NCI-H2029 treated with DMSO at 0.1 percent for 48 hours (cell line): Measurements from ENCODE around the gene RNF123.

Experiments
- DNase-seq: peaks from one replicate; lab custom pipeline; 2025; lab: John Stamatoyannopoulos, UW

The RNF123 gene

GRCh38 chr3:49689046-49689907 is at the start of gene RNF123, which contains the start of gene MST1:
Gene RNF123, plus strand, starts transcription at chr3:49689557. Its CDS starts 1,609 bp downstream, at chr3:49691166.
Gene MST1, minus strand, starts transcription at chr3:49689474. Its CDS starts 783 bp downstream, at chr3:49688691.
- DNase-seq = no peak

DNA sequence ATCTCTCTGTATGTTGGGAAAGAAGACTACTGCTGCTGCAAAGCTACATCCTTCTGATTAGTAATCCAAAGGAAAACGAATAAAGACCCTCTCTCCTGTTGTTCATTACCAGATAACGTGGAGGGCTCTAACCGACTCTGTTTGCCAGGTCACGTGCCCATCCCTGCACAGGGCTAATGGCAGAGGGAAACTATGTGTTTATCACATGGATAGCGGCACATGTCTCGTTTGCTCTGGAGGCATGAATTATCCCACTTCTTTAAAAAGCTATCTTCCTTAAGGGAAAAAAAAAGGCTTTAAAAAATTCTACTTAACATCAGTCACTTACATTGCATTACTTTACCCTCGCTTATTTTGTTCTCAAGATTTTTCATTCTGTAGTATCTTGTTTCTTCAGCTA is 48.1 kb upstream of the RNF123 start:
- no peak for DNase-seq

DNA sequence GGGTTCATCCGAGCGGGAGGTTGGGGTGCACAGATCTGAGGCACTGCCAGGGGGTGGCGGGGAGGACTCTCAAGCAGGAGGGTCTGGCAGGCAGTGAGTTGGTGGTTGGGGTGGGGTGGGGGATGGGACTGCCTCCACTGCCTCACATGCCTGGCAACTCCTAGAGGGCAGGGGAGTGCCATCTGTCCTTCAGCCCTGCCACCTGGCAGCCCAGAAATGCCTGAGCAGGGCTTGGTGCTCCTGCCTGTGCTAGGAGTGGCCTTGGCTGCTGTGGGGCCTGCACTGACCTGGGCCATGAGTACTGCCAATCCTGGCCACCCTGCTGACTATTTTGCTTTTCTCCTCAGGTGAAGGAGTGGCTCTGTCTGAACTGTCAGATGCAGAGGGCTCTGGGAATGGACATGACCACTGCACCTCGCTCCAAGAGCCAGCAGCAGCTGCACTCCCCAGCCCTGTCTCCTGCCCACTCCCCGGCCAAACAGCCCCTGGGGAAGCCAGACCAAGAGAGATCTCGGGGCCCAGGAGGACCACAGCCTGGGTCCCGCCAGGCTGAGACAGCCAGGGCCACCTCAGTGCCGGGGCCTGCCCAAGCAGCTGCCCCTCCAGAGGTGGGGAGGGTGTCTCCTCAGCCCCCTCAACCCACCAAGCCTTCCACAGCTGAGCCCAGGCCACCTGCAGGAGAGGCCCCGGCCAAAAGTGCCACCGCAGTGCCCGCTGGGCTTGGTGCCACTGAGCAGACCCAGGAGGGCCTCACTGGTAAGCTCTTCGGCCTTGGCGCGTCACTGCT is 47.2 kb upstream of the RNF123 start:
- DNase-seq = no peak

GRCh38 chr3:49642708-49643145 is 46.6 kb upstream of the RNF123 start:
- no peak for DNase-seq

DNA sequence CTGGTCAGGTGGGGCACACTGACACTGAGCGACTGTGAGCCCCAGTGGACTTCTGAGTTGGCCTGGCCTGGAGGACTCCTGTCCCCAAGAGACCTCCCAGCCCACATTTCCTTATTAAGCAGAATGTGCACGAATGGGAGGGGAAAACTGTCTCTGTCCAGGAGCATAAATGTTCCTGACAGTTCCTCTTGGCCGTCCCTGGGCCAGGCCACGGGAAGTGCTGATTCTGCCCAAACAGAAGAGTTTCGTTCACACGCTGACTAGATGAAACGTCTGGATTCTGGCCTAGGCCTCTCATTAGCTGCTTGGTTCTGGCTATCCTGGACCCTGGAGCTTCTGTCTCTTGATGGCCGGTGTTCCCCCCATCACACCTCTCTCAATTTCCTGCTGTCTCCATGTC is 44.7 kb upstream of the RNF123 start:
- DNase-seq = no peak

DNA sequence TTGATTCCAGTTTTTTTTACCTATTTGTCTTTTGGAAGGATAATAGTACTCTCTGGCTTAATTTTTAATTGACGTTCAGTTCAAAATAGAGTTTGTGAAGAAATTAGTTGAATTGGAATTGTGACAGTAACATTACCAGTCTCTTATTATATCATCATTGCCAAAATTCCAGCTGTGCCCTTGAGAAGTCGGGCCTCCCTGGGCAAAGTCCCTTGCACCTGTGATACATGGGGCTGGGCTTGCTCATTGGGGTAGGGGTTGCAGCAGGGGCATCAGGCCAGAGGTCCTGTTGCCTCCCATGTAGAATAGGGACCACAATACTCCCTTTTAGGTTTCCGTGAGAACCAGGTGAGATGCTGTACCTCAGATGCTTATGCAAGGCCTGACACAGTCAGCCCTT is 43.1 kb upstream of the RNF123 start:
- no peak for DNase-seq

GRCh38 chr3:49647741-49648140 is 41.6 kb upstream of the RNF123 start:
- peak; percentile 14 for DNase-seq

DNA sequence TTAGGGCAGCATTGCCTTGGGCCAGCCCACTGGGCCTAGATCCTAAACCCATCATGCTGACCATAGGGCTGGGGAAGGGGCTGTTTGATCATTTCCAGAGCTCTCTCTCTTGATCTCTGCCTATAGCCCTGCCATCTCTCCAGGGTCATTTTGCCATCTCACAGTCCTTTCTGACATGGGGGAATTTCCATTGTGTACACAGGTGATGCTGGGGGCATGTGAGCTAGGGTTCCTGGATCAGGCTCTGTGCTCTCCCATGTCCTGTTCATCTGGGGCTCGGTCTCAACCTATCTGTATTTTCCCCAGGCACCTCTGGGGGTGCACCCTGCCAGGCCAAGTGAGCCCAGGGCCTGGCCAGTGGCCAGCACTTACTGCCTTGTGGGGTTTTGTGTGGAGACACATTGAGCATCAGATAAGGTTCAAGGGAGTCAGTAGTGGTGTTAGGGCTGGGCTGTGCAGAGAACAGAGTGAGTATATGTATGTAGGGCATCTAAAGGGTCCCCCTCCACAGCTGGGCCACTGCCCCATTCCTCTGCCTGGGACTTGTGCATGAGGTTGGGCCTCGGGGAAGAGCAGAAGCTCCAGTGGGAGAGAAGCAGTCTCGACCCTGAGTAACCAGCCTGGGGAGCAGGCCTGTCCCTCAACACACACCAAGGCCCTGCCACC is 40.9 kb upstream of the RNF123 start:
- DNase-seq = no peak

GRCh38 chr3:49649576-49649975 is 39.8 kb upstream of the RNF123 start:
- DNase-seq = no peak

- no peak for DNase-seq
These were observed 39.2 kb upstream of the RNF123 start for GRCh38 chr3:49650177-49650576.

- DNase-seq = no peak
These were observed 38.7 kb upstream of the RNF123 start for GRCh38 chr3:49650637-49651036.

- DNase-seq = no peak
These were observed 37.0 kb upstream of the RNF123 start for GRCh38 chr3:49652218-49652902.

DNA sequence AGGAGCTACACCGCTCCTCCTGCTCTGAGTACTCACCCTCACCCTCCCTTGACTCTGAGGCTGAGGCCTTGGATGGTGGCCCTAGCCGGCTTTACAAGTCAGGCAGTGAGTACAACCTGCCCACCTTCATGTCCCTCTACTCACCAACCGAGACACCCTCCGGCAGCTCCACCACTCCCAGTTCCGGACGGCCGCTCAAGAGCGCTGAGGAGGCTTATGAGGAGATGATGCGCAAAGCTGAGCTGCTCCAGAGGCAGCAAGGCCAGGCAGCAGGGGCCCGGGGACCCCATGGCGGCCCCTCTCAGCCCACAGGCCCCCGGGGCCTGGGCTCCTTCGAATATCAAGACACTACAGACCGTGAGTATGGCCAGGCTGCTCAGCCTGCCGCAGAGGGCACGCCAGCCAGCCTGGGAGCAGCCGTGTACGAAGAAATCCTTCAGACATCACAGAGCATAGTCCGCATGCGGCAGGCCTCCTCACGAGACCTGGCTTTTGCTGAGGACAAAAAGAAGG is 36.4 kb upstream of the RNF123 start:
- DNase-seq = no peak

DNA sequence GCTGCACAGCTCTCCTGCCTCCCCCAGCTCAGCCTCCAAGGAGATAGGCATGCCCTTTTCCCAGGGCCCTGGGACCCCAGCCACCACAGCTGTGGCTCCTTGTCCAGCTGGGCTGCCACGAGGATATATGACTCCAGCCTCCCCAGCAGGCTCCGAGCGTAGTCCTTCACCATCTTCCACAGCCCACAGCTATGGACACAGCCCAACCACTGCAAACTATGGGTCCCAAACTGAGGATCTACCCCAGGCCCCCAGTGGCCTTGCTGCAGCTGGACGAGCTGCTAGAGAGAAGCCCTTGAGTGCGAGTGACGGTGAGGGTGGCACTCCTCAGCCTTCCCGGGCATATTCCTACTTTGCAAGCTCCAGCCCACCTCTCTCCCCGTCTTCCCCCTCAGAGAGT is 35.7 kb upstream of the RNF123 start:
- no peak for DNase-seq

DNA sequence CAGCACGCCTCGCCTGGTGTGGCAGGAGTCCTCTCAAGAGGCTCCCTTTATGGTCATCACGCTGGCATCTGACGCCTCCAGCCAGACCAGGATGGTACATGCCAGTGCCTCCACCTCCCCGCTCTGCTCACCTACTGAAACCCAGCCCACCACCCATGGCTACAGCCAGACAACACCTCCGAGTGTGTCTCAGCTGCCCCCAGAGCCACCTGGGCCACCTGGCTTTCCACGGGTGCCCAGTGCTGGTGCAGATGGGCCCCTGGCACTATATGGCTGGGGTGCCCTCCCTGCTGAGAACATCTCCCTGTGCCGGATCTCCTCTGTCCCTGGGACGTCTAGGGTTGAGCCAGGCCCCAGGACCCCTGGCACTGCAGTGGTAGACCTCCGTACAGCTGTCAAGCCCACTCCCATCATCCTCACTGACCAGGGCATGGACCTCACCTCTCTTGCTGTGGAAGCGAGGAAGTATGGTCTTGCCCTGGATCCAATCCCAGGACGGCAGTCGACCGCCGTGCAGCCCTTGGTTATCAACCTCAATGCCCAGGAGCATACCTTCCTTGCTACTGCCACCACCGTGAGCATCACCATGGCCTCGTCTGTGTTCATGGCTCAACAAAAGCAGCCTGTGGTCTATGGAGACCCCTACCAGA is 35.1 kb upstream of the RNF123 start:
- DNase-seq = no peak

- DNase-seq = peak; percentile 21
These were observed 34.3 kb upstream of the RNF123 start for GRCh38 chr3:49654955-49655556.

GRCh38 chr3:49655731-49656285 is 33.5 kb upstream of the RNF123 start:
- no peak for DNase-seq

DNA sequence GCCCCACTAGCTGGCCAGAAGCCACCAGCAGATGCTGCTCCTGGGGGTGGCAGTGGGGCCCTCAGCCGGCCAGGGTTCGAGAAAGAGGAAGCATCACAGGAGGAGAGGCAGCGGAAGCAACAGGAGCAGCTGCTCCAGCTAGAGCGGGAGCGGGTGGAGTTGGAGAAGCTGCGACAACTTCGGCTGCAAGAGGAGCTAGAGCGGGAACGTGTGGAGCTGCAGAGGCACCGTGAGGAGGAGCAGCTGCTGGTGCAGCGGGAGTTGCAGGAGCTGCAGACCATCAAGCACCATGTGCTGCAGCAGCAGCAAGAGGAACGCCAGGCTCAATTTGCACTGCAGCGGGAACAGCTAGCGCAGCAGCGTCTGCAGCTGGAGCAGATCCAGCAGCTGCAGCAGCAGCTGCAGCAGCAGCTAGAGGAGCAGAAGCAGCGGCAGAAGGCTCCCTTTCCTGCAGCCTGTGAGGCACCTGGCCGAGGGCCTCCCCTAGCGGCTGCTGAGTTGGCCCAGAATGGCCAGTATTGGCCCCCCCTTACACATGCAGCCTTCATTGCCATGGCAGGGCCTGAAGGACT is 32.7 kb upstream of the RNF123 start:
- DNase-seq = no peak

- no peak for DNase-seq
These were observed 32.0 kb upstream of the RNF123 start for GRCh38 chr3:49657208-49657915.
